IMR-90 (cell line): ENCODE data around the gene SSR3. TPM values are rescaled to one million over a fixed set of nuclear protein-coding genes. Genes with fewer than 3 reads are reported as not detected.

Source experiments
- ATAC-seq: fragments of 200-7000 bp; cut with Tn5 transposase; 2 replicates; pipeline ENCODE4 v1.9.1; 2020; ENCODE audit warnings: low read depth, mild to moderate bottlenecking, moderate library complexity
- BruUV-seq: library from RNA; stranded (reverse); fragments of 400-500 nt; replicated peaks from 2 replicates; lab custom pipeline; 2021; lab: Mats Ljungman, UMichigan
- CTCF ChIA-PET: fragments of 300-600 bp; formaldehyde crosslinking; extraction: SDS; loops from one replicate; lab custom pipeline; 2021; ENCODE audit warnings: antibody characterized with exemption; lab: Yijun Ruan, JAX
- POLR2A ChIA-PET: fragments of 300-600 bp; sonication (Branson Sonifier 250); formaldehyde crosslinking; loops from one replicate; lab custom pipeline; 2022; ENCODE audit warnings: antibody characterized with exemption; ENCODE audit not compliant: unreplicated experiment; lab: Charles Lee
- DNase-seq: peaks from one replicate; pipeline ENCODE4 v3.0.0; 2013
- H2AFZ ChIP-seq: replicated peaks from 2 replicates; pipeline ENCODE3; 2013; ENCODE audit warnings: low read length, mild to moderate bottlenecking; ENCODE audit not compliant: poor library complexity
- H2AK5ac ChIP-seq: 2 replicates; pipeline ENCODE4 v1.6.1; 2013; ENCODE audit warnings: low read depth, low read length, inconsistent platforms
- H2AK9ac ChIP-seq: replicated peaks from 2 replicates; pipeline ENCODE3; 2013; ENCODE audit warnings: mild to moderate bottlenecking, low read depth, low read length, moderate library complexity; ENCODE audit not compliant: poor library complexity
- H2BK120ac ChIP-seq: 2 replicates; pipeline ENCODE4 v1.6.1; 2013; ENCODE audit warnings: low read depth, low read length, inconsistent platforms
- H2BK15ac ChIP-seq: 3 replicates; pipeline ENCODE4 v1.6.1; 2013; ENCODE audit warnings: low read depth, low read length, inconsistent platforms
- H2BK20ac ChIP-seq: 2 replicates; pipeline ENCODE4 v1.6.1; 2013; ENCODE audit warnings: low read depth, mild to moderate bottlenecking, inconsistent platforms, low read length, moderate library complexity
- H2BK5ac ChIP-seq: 2 replicates; pipeline ENCODE4 v1.6.1; 2013; ENCODE audit warnings: mild to moderate bottlenecking, low read depth, low read length, inconsistent platforms; ENCODE audit not compliant: poor library complexity, severe bottlenecking
- H3K14ac ChIP-seq: replicated peaks from 2 replicates; pipeline ENCODE4 v1.6.1; 2013; ENCODE audit warnings: low read depth, low read length, inconsistent platforms
- H3K18ac ChIP-seq: 2 replicates; pipeline ENCODE4 v1.6.1; 2013; ENCODE audit warnings: low read depth, low read length, control low read depth
- H3K23ac ChIP-seq: 2 replicates; pipeline ENCODE4 v1.6.1; 2013; ENCODE audit warnings: low read depth, low read length, inconsistent platforms
- H3K27ac ChIP-seq: 2 replicates; pipeline ENCODE4 v1.5.1; 2013; ENCODE audit warnings: mild to moderate bottlenecking, control low read depth, low read length; ENCODE audit not compliant: insufficient read depth
- H3K27me3 ChIP-seq: 2 replicates; pipeline ENCODE4 v1.6.1; 2013; ENCODE audit warnings: low read length; ENCODE audit not compliant: control insufficient read depth, insufficient read depth
- H3K36me3 ChIP-seq: 2 replicates; pipeline ENCODE4 v1.6.1; 2013; ENCODE audit warnings: low read length, mixed read lengths; ENCODE audit not compliant: control insufficient read depth, insufficient read depth
- H3K4ac ChIP-seq: 2 replicates; pipeline ENCODE4 v1.6.1; 2013; ENCODE audit warnings: low read depth, low read length, inconsistent platforms
- H3K4me1 ChIP-seq: 2 replicates; pipeline ENCODE4 v1.6.1; 2013; ENCODE audit warnings: low read length, mixed read lengths; ENCODE audit not compliant: control insufficient read depth, insufficient read depth
- H3K4me2 ChIP-seq: 2 replicates; pipeline ENCODE4 v1.6.1; 2013; ENCODE audit warnings: low read depth, mild to moderate bottlenecking, control low read depth, low read length, moderate library complexity
- H3K4me3 ChIP-seq: 2 replicates; pipeline ENCODE4 v1.5.1; 2013; ENCODE audit warnings: low read depth, mild to moderate bottlenecking, control low read depth, low read length, moderate library complexity; ENCODE audit not compliant: insufficient read depth
- H3K56ac ChIP-seq: 2 replicates; pipeline ENCODE4 v1.6.1; 2013; ENCODE audit warnings: low read length, inconsistent platforms; ENCODE audit not compliant: insufficient read depth; ENCODE audit errors: extremely low read depth
- H3K79me1 ChIP-seq, 2 experiments: 2 replicates each; pipeline ENCODE4 v1.6.1; 2013; ENCODE audit warnings: low read length in 2 of 2, inconsistent platforms in 1 of 2, low read depth in 1 of 2
- H3K9ac ChIP-seq: 2 replicates; pipeline ENCODE4 v1.6.1; 2013; ENCODE audit warnings: low read depth, low read length, control low read depth
- H3K9me1 ChIP-seq: 2 replicates; pipeline ENCODE4 v1.6.1; 2013; ENCODE audit warnings: low read length, inconsistent platforms; ENCODE audit not compliant: insufficient read depth
- H3K9me3 ChIP-seq: 2 replicates; pipeline ENCODE4 v1.6.1; 2013; ENCODE audit warnings: low read length; ENCODE audit not compliant: control insufficient read depth, insufficient read depth
- H4K20me1 ChIP-seq: 2 replicates; pipeline ENCODE4 v1.6.1; 2013; ENCODE audit warnings: low read length, inconsistent platforms; ENCODE audit not compliant: insufficient read depth
- H4K5ac ChIP-seq: 2 replicates; pipeline ENCODE4 v1.6.1; 2013; ENCODE audit warnings: mild to moderate bottlenecking, low read depth, low read length, control low read depth
- H4K8ac ChIP-seq, 2 experiments: 2 replicates each; pipeline ENCODE4 v1.6.1; 2013; ENCODE audit warnings: low read depth in 2 of 2, low read length in 2 of 2, control low read depth in 1 of 2, inconsistent platforms in 1 of 2
- H4K91ac ChIP-seq: 2 replicates; pipeline ENCODE4 v1.6.1; 2013; ENCODE audit warnings: low read depth, low read length, inconsistent platforms; ENCODE audit not compliant: insufficient read depth
- BHLHE40 ChIP-seq: fragments of 150-350 bp; IDR thresholded peaks from 2 replicates; pipeline ENCODE4 v1.6.1; 2016; ENCODE audit warnings: mild to moderate bottlenecking, low read depth, low read length
- CEBPB ChIP-seq: IDR thresholded peaks from 2 replicates; pipeline ENCODE4 v1.6.1; 2012; ENCODE audit warnings: low read depth, low read length, improper control_type of control experiment
- CHD1 ChIP-seq: IDR thresholded peaks from 2 replicates; pipeline ENCODE4 v1.6.1; 2012; ENCODE audit warnings: low read depth, low read length, improper control_type of control experiment
- CTCF ChIP-seq: conservative IDR thresholded peaks from 2 replicates; pipeline ENCODE4 v1.5.1; 2012; ENCODE audit warnings: mild to moderate bottlenecking, low read depth, low read length, improper control_type of control experiment
- ELK1 ChIP-seq: fragments of 150-350 bp; IDR thresholded peaks from 2 replicates; pipeline ENCODE4 v1.6.1; 2016; ENCODE audit warnings: low read depth, mild to moderate bottlenecking, low read length, moderate library complexity, borderline replicate concordance
- FOS ChIP-seq: fragments of 150-350 bp; IDR thresholded peaks from 2 replicates; pipeline ENCODE4 v1.6.1; 2016; ENCODE audit warnings: low read depth, low read length
- MAFK ChIP-seq: IDR thresholded peaks from 2 replicates; pipeline ENCODE4 v1.6.1; 2012; ENCODE audit warnings: low read depth, low read length, improper control_type of control experiment
- MAZ ChIP-seq: IDR thresholded peaks from 2 replicates; pipeline ENCODE4 v1.6.1; 2012; ENCODE audit warnings: low read depth, mild to moderate bottlenecking, low read length, improper control_type of control experiment, moderate library complexity, borderline replicate concordance
- MXI1 ChIP-seq: IDR thresholded peaks from 2 replicates; pipeline ENCODE4 v1.6.1; 2012; ENCODE audit warnings: low read depth, mild to moderate bottlenecking, low read length, moderate library complexity, borderline replicate concordance
- NFE2L2 ChIP-seq: fragments of 150-350 bp; IDR thresholded peaks from 2 replicates; pipeline ENCODE4 v1.6.1; 2016; ENCODE audit warnings: low read depth, mild to moderate bottlenecking, low read length
- POLR2A ChIP-seq: IDR thresholded peaks from 2 replicates; pipeline ENCODE4 v1.6.1; 2012; ENCODE audit warnings: mild to moderate bottlenecking, low read depth, low read length
- RAD21 ChIP-seq: IDR thresholded peaks from 2 replicates; pipeline ENCODE4 v1.6.1; 2012; ENCODE audit warnings: low read length, improper control_type of control experiment
- RCOR1 ChIP-seq: IDR thresholded peaks from 2 replicates; pipeline ENCODE4 v1.6.1; 2012; ENCODE audit warnings: mild to moderate bottlenecking, low read length, improper control_type of control experiment; ENCODE audit not compliant: insufficient replicate concordance
- RFX5 ChIP-seq: IDR thresholded peaks from 2 replicates; pipeline ENCODE4 v1.8.0; 2012; ENCODE audit warnings: low read depth, mild to moderate bottlenecking, low read length, moderate library complexity
- SMC3 ChIP-seq: fragments of 150-350 bp; IDR thresholded peaks from 2 replicates; pipeline ENCODE4 v1.6.1; 2016; ENCODE audit warnings: low read depth, mild to moderate bottlenecking, antibody characterized with exemption, low read length, moderate library complexity
- USF2 ChIP-seq: fragments of 150-350 bp; IDR thresholded peaks from 2 replicates; pipeline ENCODE4 v1.6.1; 2017; ENCODE audit warnings: mild to moderate bottlenecking, antibody characterized with exemption, low read length, low read depth
- WGBS, 2 experiments: methylation state at CpG; one replicate each; pipeline versions ENCODE4 v1.1.5 to v1.1.7; 2013; ENCODE audit warnings: missing lambda C conversion rate in 2 of 2; ENCODE audit not compliant: insufficient read length in 1 of 2; ENCODE audit errors: extremely low coverage in 2 of 2; 5-methylcytosine and 5-hydroxymethylcytosine counted together
- dilution Hi-C: fragments of 300-500 bp; cut with HindIII; formaldehyde crosslinking; loops from one replicate; pipeline ENCODE4 v1.14.3; 2018; ENCODE audit warnings: low sequenced_read_pairs; ENCODE audit not compliant: unreplicated experiment
- in situ Hi-C: fragments of 300-500 bp; cut with MboI; formaldehyde crosslinking; loops from 3 replicates; pipeline ENCODE4 v1.14.3; 2019; ENCODE audit warnings: low sequenced_read_pairs, inconsistent platforms, mixed read lengths
- intact Hi-C: fragments of 100-400 bp; cut with micrococcal nuclease; formaldehyde crosslinking; loops from 2 replicates; pipeline ENCODE4 v1.10.0; 2022
- polyA plus RNA-seq, 3 experiments: library from polyadenylated mRNA; depleted of rRNA; stranded (reverse); fragments of >200 nt; gene quantifications; 2 replicates each; pipeline ENCODE4 v1.2.3, GENCODE V29; 2012; ENCODE audit warnings: low replicate concordance in 1 of 3
- total RNA-seq: library from RNA; depleted of rRNA; stranded (reverse); fragments of >200 nt; gene quantifications from 2 replicates; pipeline ENCODE4 v1.2.3, GENCODE V29; 2012

Gene SSR3
- total and polyA plus RNA-seq, 2 of the 4 experiments (the other 2 are of a cell fraction) = 246 to 608 TPM

- H2AK9ac ChIP-seq = no peak overlapping the region
- H2BK20ac ChIP-seq = no peak overlapping the region
- H4K5ac ChIP-seq = no peak overlapping the region
- TF ChIP-seq MAZ (no peak), MXI1 (no peak), RCOR1 (no peak), MAFK (no peak), FOS (no peak), BHLHE40 (no peak), CTCF (no peak), USF2 (no peak), RAD21 (no peak), CHD1 (no peak), NFE2L2 (no peak), POLR2A (no peak), CEBPB (no peak), RFX5 (no peak), SMC3 (no peak), ELK1 (no peak)
- no CpG with 5 or more reads among the region's 3 CpGs for WGBS, 2 experiments
- no peak overlapping the region for H2AFZ ChIP-seq
- no peak overlapping the region for H3K56ac ChIP-seq
- H3K9me3 ChIP-seq = no peaks in the 10 kb centered on the region
- H3K4me1 ChIP-seq = no peaks in the 10 kb centered on the region
- no peak overlapping the region for H4K91ac ChIP-seq
- no peak for DNase-seq
- H3K4ac ChIP-seq = no peak overlapping the region
- no peak for ATAC-seq
- in situ Hi-C loops = no loop called here
- intact Hi-C loops = no loop called here
- H2BK120ac ChIP-seq = no peak overlapping the region
- peaks cover 27% of the 10 kb centered on the region for H3K27me3 ChIP-seq
- no peak overlapping the region for H3K23ac ChIP-seq
- H4K8ac ChIP-seq = no peak overlapping the region
- no peak overlapping the region for H2AK5ac ChIP-seq
- CTCF ChIA-PET = no interaction called here
- H3K9ac ChIP-seq = no peak overlapping the region
- POLR2A ChIA-PET = no interaction called here
- dilution Hi-C loops = no loop called here
- H3K4me2 ChIP-seq = no peak overlapping the region
- no TSS peak for BruUV-seq
- H2BK15ac ChIP-seq = no peak overlapping the region
- H3K27ac ChIP-seq = no peak overlapping the region
- no peaks in the 10 kb centered on the region for H3K9me1 ChIP-seq
- H2BK5ac ChIP-seq = no peak overlapping the region
- no peak overlapping the region for H3K18ac ChIP-seq
- no peak overlapping the region for H3K14ac ChIP-seq
- H4K20me1 ChIP-seq = no peaks in the 10 kb centered on the region
- H3K79me1 ChIP-seq = no peaks in the 10 kb centered on the region
- H3K4me3 ChIP-seq = no peak overlapping the region
- no peaks in the 10 kb centered on the region for H3K36me3 ChIP-seq
These were observed 20.7 kb upstream of the SSR3 start for GRCh38 chr3:156575641-156576040.
